Cortex of kidney (tissue), 1 donor: Measurements from ENCODE around the gene CCDC142.
"Not testable (repeated sequence)": the region's sequence is repeated elsewhere in the genome, so short reads cannot be mapped to it uniquely, and the experiment has no call there.

Source experiments
- DNase-seq: peaks from one replicate; lab custom pipeline; 2025; lab: John Stamatoyannopoulos, UW

Gene CCDC142

DNA sequence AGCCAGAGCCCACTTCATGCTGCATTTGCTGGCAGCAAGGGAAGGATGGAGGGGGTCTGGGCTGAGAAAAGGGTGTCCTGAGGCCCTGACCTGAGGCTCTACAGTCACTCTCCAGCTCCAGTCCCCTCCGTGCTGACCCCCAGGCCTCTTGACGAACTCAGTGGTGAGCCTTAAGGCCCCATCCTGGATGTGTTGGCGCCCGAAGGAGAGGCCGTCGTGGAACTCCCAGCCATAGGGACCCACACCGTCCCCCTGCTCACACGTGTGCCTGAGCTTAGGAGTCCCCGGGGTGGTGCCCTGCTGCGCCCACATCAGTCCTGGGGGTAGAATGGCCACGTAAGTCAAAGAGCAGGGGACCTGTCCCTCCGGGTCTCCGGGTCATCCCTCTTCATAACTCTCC lies 18.4 kb downstream of the CCDC142 start:
- no peak for DNase-seq

DNA sequence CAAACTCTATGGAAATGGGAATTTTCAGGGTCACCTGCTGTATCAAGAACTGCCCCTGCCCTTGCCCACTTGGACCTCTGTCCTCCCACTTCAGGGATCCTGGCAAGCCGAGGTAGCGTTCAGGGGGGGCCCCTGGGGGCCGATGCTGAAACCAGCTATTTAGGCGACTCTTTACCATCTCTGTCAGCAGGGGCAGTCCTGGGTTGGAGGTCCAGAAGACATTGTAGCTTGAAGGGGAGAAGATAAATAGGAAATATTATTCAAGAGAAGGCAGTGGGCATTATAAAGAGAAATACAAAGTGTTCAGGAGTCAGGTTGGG lies 20.1 kb downstream of the CCDC142 start:
- no peak for DNase-seq

DNA sequence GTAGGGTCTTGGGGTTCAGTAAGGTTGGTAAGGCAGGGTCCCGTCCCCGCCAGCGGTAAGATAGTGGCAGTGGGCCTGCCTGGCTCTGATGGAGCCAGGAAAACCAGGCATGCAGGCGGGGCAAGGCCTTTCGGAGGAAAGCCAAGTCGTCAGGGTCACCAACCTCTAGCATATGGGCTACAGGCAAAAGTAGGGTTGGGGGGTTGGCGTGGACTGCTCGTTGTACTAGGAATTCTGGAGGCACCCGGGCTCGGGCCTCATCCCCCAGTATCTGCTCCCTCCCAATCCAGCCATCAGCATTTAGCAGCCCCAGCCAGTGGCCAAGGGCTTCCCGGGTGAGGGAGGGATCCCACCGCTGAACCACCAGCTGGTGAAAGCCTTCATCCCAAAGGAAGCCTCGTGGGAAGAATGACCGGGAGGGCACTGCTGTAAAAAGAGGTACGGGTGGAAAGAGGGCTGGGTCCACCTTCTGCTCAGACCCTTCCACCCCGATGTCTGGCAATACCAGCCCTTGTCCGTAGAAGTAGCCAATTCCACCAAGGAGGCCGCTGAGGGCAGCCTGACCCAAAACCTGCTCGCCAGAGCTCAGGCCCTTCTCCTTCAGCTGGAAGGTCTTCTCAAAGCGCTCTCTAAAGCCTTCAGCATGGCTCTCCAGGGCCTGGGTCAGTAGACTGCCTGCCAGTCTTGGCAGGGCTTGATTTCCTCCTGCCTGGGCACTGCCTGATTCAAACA lies 20.6 kb downstream of the CCDC142 start:
- DNase-seq, result no peak

DNA sequence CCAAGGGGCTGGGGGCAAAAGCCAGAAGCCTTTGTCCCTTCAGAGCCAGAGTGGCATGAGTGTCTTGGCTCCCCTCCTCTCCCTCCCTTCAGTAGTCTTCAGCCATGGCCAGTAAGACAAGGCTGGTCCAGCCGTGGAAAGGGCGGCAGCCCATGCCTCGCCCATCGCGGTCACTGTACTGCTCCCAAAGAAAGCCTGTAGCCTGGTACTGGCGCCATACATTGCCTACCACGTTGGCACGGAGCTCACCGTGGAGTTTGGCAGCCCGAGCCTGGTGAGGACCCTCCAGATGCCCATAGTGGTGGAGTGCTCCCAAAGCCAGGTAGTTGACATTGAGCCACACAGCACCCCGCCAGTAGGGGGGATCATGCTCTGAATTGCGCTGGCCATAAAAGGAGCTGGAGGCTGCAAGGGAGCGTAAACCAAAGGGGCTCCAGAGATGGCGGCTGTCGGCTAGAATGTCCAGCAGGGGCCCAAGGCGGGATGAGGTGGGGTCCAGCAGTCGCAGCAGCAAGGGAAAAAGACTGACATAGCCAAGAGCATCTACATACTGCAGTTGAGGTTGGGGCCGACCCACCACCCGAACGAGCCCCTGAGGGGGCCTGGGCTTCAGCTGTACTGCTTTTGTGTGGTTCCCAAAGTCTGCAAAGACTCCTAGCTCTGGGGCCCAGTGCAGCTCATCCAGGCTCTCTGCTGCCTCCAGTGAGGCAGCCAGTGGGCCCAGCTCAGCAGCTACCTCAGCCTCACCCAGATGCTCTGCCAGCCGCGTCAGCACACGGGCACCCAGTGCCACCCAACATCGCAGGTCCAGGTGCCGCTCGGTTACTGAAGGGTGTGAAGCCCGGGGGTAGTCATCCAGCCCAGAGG lies 21.4 kb downstream of the CCDC142 start:
- DNase-seq, result no peak

DNA sequence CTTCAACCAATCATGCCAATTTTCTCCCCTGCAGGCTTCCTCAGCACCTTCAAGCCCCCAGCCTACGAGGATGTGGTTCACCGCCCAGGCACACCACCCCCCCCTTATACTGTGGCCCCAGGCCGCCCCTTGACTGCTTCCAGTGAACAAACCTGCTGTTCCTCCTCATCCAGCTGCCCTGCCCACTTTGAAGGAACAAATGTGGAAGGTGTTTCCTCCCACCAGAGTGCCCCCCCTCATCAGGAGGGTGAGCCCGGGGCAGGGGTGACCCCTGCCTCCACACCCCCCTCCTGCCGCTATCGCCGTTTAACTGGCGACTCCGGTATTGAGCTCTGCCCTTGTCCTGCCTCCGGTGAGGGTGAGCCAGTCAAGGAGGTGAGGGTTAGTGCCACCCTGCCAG lies 22.6 kb downstream of the CCDC142 start:
- not testable (repeated sequence) for DNase-seq

DNA sequence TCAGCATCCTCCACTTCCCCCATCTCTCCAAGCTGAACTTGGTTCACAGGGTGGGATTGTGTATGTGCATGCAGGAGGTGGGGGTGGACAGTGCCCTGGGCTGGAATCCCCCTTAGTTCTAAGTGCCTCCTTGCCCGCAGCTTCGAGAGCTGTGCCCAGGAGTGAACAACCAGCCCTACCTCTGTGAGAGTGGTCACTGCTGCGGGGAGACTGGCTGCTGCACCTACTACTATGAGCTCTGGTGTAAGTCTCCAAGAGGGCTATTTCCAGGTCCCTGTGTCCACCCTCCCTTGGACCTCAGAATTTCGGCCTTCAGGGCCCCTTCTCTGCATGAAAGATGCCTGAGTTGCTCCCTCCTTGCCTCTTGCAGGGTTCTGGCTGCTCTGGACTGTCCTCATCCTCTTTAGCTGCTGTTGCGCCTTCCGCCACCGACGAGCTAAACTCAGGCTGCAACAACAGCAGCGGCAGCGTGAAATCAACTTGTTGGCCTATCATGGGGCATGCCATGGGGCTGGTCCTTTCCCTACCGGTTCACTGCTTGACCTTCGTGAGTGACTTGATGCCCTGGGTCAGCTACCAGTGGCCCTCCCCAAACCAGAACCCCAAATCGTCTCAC lies 23.2 kb downstream of the CCDC142 start:
- DNase-seq, result not testable (repeated sequence)

DNA sequence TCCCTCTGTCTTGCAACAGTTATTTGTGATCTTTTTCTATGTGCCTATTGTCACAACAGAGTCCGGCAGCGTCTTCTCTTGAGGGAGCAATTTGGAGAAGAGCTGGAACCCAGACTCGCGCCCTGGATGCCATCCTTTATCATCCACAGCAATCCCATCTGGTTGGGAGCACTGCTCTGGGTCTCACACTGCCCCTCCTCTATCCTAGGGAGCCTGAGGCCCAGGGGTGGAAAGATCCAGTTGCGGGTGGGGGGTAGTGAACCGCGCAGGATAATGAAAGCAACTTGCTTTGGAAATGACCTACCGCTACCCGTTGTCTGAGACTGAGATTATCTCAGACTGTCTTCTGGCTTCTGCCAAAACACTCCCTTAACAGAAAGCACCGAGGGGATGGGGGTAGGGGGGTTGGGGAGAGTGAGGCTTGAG lies 23.8 kb downstream of the CCDC142 start:
- DNase-seq, result no peak

DNA sequence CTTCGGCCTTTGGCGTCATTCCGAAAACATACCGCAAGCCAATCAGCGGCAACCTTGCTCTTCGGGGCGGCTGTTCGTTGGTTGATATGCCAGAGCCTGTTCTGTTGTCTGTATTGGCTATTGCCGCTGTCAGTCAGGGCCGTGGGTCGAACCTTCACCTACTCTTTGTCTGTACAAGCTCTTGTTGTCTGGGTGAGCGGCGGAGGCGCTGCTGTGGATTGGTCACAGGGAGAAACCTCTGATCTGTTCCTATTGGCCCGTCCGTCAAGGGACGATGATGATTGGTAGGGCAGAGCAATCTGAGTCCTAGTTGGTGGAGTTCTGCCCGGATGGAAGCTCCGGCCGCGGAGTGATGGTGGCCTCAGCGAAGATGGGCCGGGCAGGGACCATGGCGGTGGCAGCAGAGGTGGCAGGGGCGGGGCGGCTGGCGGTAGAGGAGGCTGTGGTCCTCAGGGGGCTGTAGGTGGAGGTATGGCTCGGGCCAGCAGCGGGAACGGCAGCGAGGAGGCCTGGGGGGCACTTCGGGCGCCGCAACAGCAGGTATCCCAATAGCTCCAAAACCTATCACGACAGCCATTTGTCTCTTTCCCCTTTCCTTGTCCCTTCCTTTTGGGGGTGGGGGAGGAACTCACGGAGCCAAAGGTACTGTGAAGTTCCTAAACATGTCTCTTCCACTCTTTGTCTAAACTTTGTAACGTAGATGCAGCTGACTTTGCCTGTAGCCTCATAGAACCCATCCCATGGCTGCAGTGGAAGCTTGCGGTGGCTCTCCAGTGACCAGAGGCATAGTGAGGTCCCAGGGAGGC lies 24.5 kb downstream of the CCDC142 start, which contains the start of gene WBP1:
Gene WBP1, plus strand, starts transcription at position 307 of the 806 bp plus-strand sequence. Its CDS starts 165 bp downstream, at position 472.
- peak; percentile 72 for DNase-seq

DNA sequence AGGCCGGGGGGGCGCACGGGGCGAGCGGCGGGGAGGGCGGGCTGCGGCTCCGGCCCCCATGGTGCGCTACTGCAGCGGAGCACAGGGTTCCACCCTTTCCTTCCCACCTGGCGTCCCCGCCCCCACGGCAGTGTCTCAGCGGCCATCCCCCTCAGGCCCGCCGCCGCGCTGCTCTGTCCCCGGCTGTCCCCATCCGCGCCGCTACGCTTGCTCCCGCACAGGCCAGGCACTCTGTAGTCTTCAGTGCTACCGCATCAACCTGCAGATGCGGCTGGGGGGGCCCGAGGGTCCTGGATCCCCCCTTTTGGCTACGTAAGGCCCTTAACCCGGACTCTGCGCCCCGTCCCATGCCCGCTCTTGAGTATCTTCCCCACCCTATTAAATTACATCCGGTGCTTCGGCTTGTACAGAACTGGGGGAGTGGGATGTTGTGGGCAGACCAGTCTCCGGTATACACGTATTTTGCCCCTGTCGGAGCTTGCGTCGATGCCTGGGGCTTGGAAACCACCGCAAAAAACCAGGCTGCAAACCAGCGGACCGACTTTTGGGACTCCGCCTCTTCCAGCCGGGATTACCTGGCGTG lies 25.2 kb downstream of the CCDC142 start:
- no peak for DNase-seq

DNA sequence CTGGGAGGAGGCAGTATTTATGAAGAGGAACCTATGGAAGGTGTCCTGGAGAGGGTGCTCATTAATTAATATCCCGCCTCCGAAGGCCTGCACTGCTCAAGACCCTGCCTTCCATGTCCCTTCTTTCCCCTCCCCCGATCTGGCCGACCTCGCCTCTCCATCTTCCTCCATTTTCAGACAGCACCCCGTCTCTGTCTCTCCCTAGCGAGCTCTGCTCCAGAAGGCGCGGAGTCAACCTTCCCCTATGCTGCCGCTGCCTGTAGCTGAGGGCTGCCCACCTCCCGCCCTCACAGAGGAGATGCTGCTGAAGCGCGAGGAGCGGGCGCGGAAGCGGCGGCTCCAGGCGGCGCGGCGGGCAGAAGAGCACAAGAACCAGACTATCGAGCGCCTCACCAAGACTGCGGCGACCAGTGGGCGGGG lies 25.7 kb downstream of the CCDC142 start:
- DNase-seq, result no peak

DNA sequence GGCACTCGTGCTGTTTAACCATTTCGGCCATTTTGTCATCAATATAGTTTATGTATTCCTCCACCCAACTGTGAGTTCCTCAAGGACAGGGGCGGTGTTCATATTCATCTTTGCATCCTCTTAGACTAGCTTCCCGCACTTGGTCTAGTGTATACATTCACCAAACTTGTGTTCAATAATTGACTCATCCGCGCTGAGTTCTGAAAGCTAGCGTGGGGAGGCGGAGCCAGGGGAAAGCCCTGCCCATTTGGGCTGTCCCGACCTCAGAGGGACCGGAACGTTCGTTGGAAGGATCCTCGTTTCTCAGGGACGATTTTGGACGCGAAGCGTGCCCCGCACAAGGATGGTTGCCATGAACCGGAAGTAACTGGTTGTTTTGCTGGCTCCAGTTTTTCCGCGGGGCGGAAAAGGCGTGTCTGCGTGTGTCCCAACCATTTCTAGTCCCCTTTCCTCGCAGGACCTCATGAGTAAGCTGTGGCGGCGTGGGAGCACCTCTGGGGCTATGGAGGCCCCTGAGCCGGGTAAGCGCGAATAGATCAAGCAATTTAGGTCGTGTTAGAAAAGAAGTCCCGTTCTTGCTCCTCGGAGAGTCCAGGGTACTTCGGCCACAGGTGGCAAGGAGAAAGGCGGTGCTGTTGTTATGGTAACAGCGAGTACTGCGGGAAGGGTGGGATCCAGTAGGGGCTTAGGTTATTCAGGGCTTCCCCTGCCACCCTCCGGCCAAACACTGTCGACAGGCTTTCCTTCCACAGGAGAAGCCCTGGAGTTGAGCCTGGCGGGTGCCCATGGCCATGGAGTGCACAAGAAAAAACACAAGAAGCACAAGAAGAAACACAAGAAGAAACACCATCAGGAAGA lies 27.9 kb downstream of the CCDC142 start, which contains the start of gene INO80B:
Gene INO80B, plus strand, starts transcription at position 434 of the 858 bp plus-strand sequence. Its CDS starts 30 bp downstream, at position 464.
- DNase-seq, result peak; percentile 21

DNA sequence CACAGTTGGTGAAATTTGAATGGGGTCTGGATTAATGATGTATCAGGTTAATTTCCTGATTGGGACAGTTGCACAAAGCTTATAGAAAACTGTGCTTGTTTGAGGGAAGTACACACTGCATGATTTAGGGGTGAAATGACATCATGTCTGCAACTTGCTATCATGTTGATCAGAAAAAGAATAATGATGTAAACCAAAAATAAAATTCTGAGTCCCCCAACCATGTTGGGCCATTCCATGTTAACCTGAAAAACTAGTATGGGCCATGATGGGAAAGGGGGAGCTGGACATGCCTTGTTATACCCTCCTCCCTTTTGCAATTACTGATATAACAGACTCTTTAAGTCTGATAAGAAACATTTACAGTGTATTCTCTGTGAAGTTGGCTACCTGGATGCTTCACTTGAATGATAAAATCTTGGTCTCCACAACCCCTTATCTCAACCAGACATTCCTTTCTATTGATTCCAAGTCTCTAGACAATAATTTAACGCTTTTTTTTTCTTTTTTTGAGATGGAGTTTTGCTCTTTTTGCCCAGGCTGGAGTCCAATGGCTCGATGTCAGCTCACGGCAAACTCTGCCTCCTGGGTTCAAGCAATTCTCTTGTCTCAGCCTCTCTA lies 32.1 kb downstream of the CCDC142 start:
- no peak for DNase-seq

DNA sequence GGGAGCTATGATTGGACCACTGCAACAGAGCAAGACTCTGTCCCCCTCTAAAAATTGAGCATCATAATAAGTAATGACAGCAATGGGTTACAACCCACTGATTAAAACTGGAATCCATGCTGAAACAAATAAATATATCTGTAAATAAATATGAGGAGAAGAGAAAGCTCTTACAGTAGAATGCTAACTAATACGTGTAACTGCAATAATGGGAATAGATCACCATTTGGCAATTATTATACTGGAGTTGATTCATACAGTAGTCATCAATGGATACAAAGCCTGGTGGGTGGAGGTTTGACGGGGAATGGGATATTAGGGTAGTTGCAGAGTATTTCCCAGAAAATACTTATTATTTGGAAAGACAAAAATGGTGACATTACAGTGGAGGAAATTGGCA lies 34.0 kb downstream of the CCDC142 start:
- no peak for DNase-seq

DNA sequence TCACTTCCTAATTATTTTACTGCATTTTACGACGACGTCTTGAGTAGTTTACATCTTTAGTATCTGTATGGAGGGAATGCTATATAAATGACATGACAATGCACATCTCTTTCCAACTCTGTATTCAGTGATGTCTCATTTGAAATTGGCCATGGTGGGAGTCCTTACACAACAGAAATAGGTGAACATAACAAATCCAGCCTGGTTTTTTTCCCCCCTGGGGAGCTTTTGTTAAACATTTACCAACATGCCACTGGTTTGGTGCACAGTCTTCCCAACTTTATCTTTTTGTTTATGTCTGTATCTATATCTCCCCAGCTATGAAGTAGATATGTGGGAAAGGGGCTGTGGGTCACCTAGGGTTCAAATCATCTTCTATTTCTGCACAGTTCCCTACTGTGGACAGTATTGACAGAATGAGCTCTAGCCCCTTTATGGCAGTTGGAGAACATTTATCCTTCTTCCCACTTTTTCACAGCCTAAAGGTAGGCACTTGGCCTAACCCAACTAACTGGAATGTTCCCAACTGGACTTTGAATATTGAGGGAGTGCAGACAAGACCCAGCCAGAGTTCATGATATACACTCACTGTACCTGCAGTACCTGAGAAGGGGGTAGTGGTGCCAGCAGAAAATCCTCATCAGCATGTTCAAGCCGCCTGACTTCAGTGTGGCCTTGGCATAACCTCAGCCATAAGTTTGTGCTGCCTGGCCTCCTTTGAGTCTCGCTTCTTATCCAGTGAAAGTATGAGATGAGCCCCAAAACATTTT lies 35.4 kb downstream of the CCDC142 start:
- DNase-seq, result no peak

DNA sequence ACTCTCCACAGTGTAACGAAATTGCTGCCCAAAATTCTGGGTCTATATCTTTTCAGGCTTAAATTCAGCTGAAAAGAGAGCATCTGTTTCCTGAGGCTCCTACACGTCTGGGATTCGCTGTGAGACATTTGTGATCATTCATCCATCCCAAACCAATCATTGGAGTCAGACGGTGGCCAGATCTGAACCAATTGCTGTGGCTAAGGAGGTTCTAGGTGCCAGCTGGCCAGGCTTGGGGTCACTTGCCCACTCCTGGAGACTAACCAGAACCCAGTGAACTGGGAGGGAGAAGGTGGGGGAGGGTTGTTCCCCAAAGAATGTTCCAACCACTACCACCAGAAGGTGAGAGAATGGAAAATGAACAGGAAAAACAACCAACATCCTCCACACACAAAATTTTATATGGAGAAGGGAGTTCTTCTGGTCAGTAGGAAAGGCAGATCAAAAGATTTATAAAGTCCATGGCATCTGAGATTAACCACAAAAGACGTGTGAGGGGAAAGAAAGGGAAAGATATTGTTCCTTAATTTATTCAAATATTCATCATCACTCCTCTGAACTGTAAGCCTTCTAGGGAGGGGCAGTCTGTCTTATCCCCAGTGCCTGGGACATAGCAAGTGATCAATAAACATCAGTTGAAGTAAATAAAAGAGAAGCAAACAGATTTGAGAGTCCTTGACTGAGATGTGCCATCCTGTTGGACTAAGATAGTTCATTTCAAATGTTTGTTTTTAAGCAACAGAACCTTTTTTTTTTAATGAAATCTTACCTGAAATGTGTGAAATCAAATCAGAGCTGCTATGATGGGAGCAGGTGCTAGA lies 38.1 kb downstream of the CCDC142 start:
- DNase-seq, result no peak

DNA sequence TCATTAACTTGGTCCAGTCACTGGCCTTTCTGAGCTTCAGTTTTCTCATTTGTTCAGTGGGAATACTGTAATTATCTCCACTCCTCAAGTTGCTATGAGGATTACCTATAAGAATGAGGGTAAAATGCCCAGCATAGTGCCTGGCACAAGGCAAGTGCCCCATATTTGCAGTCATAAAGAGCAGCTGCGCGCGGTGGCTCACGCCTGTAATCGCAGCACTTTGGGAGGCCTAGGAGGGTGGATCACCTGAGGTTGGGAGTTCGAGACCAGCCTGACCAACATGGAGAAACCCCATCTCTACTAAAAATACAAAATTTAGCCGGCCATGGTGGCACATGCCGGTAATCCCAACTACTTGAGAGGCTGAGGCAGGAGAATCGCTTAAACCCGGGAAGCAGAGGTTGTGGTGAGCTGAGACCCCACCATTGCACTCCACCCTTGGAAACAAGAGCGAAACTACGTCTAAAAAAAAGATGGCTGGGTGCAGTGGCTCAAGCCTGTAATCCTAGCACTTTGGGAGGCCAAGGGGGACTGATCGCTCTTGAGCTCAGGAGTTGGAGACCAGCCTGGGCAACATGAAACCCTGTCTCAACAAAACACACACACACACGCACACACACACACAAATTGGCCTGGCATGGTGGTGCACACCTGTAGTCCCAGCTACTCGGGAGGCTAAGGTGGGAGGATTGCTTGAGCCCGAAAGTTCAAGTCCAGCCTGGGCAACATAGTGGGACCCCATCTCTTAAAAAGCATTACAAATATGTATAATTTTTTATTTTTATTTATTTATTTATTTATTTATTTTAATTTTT lies 40.1 kb downstream of the CCDC142 start:
- not testable (repeated sequence) for DNase-seq

DNA sequence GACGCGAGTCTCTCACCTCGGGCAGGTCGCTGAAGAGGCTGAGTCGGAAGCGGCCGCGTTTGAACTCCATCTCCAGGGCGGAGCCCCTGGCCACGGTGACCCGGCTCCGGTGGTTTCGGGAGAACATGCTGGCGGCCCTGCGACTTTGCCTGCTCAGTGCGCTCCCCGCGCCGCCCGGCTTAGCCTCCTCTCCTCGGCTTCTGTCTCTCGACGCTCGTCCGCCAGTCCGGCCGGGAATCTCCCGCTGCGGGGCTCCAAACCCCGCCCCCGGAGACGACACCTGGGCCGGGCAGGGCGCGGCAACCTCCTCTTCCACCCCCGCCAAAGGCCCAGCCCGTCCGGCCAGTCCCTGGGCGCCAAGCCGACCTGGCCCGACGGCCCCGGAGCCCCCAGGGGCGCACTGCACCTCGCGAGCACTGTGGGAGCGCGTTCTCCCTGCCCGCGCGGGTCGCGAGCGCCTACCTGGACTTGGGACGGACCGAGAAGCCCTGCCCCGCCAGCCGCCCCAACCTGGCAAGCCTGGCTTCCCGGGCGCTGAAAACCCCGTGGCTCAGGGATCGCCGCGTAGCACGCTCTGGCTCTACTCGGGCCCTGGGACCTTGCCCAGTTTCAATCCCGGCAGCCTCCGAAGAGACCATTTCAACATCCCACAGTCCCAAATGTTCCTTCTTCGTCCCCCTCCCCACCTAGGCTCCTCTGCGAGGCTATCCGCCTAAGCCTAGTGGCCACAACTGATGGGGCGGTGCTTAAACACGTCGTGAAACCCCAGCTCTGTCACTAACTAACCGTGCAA lies 40.9 kb downstream of the CCDC142 start, which contains the start of gene RTKN:
Gene RTKN, minus strand, starts transcription at position 248 of the 793 bp plus-strand sequence. Its CDS starts 121 bp downstream, at position 127.
- DNase-seq, result no peak
